T1000 (cell line): Measurements from ENCODE around the gene TMEM121B.

ENCODE experiments used
- DNase-seq: peaks from one replicate; lab custom pipeline; 2025; ENCODE audit warnings: mixed read lengths; lab: John Stamatoyannopoulos, UW

Gene TMEM121B

GRCh38 chr22:17087498-17088131 lies 33.5 kb downstream of the TMEM121B start:
- DNase-seq, result no peak

GRCh38 chr22:17086788-17087497 lies 34.2 kb downstream of the TMEM121B start:
- DNase-seq, result no peak

DNA sequence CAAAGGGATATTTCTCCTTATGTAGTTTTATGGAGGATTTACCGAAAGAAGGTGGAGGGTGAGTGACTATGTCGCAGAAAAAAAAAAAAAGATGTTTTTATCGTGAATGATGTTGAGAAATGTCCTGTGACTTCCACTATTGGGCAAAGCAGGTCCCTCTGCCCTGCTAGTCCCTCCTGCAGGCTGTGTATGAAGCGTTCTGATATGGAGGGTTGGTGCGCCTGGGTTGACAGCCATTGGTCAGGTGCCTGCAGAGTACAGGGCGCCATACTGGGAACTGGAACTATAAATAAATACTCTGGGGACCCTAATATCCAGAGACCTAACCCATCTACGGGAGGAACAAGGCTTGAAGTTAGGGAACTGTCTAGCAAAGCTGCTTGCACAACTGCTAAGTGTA lies 34.9 kb downstream of the TMEM121B start:
- DNase-seq, result no peak

GRCh38 chr22:17085277-17086181 lies 35.6 kb downstream of the TMEM121B start:
- no peak for DNase-seq

- DNase-seq, result peak; percentile 82
Observed at GRCh38 chr22:17084554-17085276, 36.4 kb downstream of the TMEM121B start, which contains the start of gene IL17RA. TSS of gene IL17RA (plus strand) at chr22:17085000. CDS start at chr22:17085092, 92 bp downstream.

GRCh38 chr22:17083811-17084441 lies 37.2 kb downstream of the TMEM121B start:
- DNase-seq, result no peak

DNA sequence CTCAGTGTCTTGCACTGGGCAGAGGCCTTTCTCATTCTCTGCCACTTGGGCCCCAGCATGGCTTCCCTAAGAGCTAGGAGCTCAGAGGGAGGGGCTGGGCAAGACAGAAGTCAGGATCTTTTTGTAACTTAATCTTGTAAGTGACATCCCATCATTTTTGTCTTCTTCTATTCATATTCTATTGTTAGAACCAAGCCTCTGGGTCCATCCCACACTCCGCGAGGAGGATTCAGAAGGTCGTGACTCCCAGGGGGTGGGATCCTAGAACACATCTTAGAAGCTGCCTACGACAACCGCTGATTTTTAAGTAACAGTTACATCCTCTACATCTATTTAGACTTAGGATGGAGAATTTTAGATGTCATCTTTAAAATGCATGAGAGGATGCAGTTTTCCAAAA lies 37.9 kb downstream of the TMEM121B start:
- DNase-seq, result no peak

- no peak for DNase-seq
Observed at GRCh38 chr22:17079572-17079971, 41.6 kb downstream of the TMEM121B start.

DNA sequence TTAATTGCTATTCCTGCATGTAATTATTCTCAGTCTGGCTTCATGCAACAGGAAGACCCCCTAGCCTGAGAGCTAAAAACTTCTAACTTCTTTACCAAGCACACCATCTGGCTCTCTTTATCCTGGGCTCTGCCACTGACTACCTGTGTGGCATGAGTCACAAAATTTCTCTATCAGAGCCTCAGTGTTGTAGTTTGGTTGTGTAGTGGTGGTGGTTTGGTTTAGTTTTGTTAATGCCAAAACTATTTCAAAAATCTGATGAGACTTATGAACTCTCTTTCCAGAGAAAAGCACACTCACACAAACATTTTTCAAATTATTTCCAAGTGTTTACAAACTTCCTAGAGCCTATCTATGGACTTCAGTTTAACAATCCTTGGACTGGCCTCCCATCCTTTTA lies 43.9 kb downstream of the TMEM121B start:
- DNase-seq, result no peak

- DNase-seq, result no peak
Observed at GRCh38 chr22:17074648-17075002, 46.5 kb downstream of the TMEM121B start.

GRCh38 chr22:17072877-17073276 lies 48.3 kb downstream of the TMEM121B start:
- no peak for DNase-seq
